ENCODE data around the gene DGKB.

DNA sequence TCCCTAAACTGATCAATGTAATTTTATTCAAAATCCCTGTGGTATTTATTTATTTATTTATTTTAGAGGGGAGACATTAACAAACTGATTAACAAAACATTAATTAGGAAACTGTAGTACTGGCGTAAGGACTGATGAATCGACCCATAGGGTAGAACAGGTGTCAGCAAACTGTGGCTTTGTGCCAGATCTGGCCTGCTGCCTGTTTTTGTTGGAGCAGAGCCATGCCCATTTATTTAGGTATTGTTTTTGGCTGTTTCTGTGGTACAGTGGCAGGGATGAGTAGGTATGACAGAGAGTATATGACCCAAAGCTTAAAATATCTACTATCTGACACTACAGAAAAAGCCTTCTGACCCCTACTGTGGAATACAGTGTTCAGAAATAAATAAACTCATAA lies 580.6 kb downstream of the DGKB start:
- TF ChIP-seq, protein P1, sequence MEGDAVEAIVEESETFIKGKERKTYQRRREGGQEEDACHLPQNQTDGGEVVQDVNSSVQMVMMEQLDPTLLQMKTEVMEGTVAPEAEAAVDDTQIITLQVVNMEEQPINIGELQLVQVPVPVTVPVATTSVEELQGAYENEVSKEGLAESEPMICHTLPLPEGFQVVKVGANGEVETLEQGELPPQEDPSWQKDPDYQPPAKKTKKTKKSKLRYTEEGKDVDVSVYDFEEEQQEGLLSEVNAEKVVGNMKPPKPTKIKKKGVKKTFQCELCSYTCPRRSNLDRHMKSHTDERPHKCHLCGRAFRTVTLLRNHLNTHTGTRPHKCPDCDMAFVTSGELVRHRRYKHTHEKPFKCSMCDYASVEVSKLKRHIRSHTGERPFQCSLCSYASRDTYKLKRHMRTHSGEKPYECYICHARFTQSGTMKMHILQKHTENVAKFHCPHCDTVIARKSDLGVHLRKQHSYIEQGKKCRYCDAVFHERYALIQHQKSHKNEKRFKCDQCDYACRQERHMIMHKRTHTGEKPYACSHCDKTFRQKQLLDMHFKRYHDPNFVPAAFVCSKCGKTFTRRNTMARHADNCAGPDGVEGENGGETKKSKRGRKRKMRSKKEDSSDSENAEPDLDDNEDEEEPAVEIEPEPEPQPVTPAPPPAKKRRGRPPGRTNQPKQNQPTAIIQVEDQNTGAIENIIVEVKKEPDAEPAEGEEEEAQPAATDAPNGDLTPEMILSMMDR (optimal IDR thresholded peaks at IDR 0.05 in 1 of 3, IDR thresholded peaks at IDR 0.05 in 1 of 3, conservative IDR thresholded peaks at IDR 0.05 in 1 of 3; ENCODE audit: extremely low read depth in 1 of 3, insufficient read depth in 2 of 3, low read length in 3 of 3): no peak
- TF ChIP-seq EZH2 (IDR thresholded peaks at IDR 0.05; ENCODE audit: low read length): no peak

Measured in keratinocyte (primary cell).